ENCODE data around the gene SLAMF7. TPM values are rescaled to one million over a fixed set of nuclear protein-coding genes. Genes with fewer than 3 reads are reported as not detected.

The SLAMF7 gene
- total RNA-seq, 1 donor, result not detected

DNA sequence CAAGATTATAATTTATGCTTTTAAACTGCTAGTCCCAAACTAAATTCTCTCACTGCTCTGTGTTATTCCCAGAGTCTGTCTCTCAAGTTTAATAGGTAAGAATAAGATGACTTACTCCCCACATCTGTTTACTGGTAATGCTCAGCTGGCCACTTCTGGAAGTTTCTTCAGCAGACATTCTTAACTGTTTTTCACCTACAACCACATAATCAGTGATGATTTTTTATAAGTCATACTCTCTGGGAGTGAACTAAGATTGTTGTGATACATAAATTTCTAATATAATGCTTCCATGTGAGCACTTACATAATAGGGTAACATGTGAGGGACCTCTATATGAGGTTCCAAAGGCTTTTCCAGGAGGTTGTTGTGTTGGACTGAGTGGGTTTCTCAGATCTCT is 8.7 kb downstream of the SLAMF7 start:
- H4K20me1 ChIP-seq (ENCODE audit: insufficient read depth, low read length), result no peaks in the 10 kb centered on the region
- TF ChIP-seq, protein P1, sequence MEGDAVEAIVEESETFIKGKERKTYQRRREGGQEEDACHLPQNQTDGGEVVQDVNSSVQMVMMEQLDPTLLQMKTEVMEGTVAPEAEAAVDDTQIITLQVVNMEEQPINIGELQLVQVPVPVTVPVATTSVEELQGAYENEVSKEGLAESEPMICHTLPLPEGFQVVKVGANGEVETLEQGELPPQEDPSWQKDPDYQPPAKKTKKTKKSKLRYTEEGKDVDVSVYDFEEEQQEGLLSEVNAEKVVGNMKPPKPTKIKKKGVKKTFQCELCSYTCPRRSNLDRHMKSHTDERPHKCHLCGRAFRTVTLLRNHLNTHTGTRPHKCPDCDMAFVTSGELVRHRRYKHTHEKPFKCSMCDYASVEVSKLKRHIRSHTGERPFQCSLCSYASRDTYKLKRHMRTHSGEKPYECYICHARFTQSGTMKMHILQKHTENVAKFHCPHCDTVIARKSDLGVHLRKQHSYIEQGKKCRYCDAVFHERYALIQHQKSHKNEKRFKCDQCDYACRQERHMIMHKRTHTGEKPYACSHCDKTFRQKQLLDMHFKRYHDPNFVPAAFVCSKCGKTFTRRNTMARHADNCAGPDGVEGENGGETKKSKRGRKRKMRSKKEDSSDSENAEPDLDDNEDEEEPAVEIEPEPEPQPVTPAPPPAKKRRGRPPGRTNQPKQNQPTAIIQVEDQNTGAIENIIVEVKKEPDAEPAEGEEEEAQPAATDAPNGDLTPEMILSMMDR (IDR thresholded peaks at IDR 0.05; ENCODE audit: extremely low read depth, low read depth, low read length), result no peak
- no peaks in the 10 kb centered on the region for H3K79me2 ChIP-seq (ENCODE audit: insufficient read depth, low read length)
- H3K27ac ChIP-seq (ENCODE audit: low read depth, low read length), result no peak overlapping the region
- no peak for DNase-seq (ENCODE audit: insufficient read length, low spot score, missing footprints)
- H3K4me1 ChIP-seq (ENCODE audit: insufficient read depth, low read length), result no peaks in the 10 kb centered on the region
- H3K9me3 ChIP-seq (ENCODE audit: low read depth, low read length), result no peaks in the 10 kb centered on the region
- H3K4me2 ChIP-seq (ENCODE audit: insufficient read depth, low read length), result no peak overlapping the region
- no peak overlapping the region for H3K4me3 ChIP-seq (ENCODE audit: insufficient read depth, low read length)
- no peak overlapping the region for H2AFZ ChIP-seq (ENCODE audit: low read length)
- H3K36me3 ChIP-seq (ENCODE audit: insufficient read depth, low read length), result no peaks in the 10 kb centered on the region
- H3K27me3 ChIP-seq (ENCODE audit: insufficient read depth, low read length), result no peaks in the 10 kb centered on the region

DNA sequence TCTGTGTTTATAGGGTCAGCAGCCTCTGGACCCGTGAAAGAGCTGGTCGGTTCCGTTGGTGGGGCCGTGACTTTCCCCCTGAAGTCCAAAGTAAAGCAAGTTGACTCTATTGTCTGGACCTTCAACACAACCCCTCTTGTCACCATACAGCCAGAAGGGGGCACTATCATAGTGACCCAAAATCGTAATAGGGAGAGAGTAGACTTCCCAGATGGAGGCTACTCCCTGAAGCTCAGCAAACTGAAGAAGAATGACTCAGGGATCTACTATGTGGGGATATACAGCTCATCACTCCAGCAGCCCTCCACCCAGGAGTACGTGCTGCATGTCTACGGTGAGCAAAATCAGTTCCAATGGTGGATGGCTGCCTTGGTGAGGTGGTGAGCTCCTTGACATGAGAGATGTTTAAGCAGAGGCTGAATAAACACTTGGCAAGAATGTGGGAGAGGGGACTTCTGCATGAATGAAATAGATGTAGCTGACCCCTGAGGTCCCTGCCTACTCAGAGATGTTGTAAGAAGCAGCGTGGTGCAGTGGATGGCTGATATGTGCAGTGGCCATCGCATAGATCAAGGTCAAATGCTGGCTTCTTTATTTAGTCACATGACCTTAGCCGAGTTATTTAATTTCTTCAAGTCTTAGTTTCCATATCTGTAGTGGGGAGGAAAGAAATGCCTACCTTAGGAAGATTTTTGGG is 9.3 kb downstream of the SLAMF7 start:
- no peak for DNase-seq (ENCODE audit: insufficient read length, low spot score, missing footprints)
- Histone ChIP-seq H3K79me2 (ENCODE audit: insufficient read depth, low read length) (no peaks in the 10 kb centered on the region), H2AFZ (ENCODE audit: low read length) (no peak overlapping the region), H3K36me3 (ENCODE audit: insufficient read depth, low read length) (no peaks in the 10 kb centered on the region), H3K27me3 (ENCODE audit: insufficient read depth, low read length) (no peaks in the 10 kb centered on the region), H3K4me2 (ENCODE audit: insufficient read depth, low read length) (no peak overlapping the region), H3K4me3 (ENCODE audit: insufficient read depth, low read length) (no peak overlapping the region), H3K4me1 (ENCODE audit: insufficient read depth, low read length) (no peaks in the 10 kb centered on the region), H4K20me1 (ENCODE audit: insufficient read depth, low read length) (no peaks in the 10 kb centered on the region), H3K9me3 (ENCODE audit: low read depth, low read length) (no peaks in the 10 kb centered on the region), H3K27ac (ENCODE audit: low read depth, low read length) (no peak overlapping the region)
- TF ChIP-seq, protein P1 (IDR thresholded peaks at IDR 0.05; ENCODE audit: extremely low read depth, low read depth, low read length), result no peak

DNA sequence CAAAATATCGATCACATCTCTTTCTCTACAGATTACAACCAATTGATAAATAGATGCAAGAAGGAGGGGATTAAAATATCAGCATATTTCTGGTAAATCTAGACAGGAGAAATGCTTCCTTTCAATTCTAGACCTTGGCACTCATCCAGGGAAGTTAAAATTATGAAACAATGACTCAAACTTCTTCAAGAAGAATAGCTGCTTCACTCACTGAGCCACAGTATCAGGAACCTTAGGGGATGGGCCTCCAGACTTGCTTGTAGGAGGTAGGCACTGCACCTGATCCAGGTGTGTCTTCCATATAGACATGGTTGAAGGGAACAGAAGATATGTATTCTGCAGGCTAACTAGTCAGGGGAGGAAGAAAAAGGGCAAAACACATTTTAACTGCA is 9.8 kb downstream of the SLAMF7 start:
- DNase-seq (ENCODE audit: insufficient read length, low spot score, missing footprints), result no peak
- no peaks in the 10 kb centered on the region for H3K4me1 ChIP-seq (ENCODE audit: insufficient read depth, low read length)
- H3K79me2 ChIP-seq (ENCODE audit: insufficient read depth, low read length), result no peaks in the 10 kb centered on the region
- no peaks in the 10 kb centered on the region for H3K9me3 ChIP-seq (ENCODE audit: low read depth, low read length)
- TF ChIP-seq, protein P1 (IDR thresholded peaks at IDR 0.05; ENCODE audit: extremely low read depth, low read depth, low read length), result no peak
- no peaks in the 10 kb centered on the region for H3K36me3 ChIP-seq (ENCODE audit: insufficient read depth, low read length)
- H3K27me3 ChIP-seq (ENCODE audit: insufficient read depth, low read length), result no peaks in the 10 kb centered on the region
- H3K27ac ChIP-seq (ENCODE audit: low read depth, low read length), result no peak overlapping the region
- no peak overlapping the region for H3K4me3 ChIP-seq (ENCODE audit: insufficient read depth, low read length)
- no peak overlapping the region for H2AFZ ChIP-seq (ENCODE audit: low read length)
- H3K4me2 ChIP-seq (ENCODE audit: insufficient read depth, low read length), result no peak overlapping the region
- no peaks in the 10 kb centered on the region for H4K20me1 ChIP-seq (ENCODE audit: insufficient read depth, low read length)

DNA sequence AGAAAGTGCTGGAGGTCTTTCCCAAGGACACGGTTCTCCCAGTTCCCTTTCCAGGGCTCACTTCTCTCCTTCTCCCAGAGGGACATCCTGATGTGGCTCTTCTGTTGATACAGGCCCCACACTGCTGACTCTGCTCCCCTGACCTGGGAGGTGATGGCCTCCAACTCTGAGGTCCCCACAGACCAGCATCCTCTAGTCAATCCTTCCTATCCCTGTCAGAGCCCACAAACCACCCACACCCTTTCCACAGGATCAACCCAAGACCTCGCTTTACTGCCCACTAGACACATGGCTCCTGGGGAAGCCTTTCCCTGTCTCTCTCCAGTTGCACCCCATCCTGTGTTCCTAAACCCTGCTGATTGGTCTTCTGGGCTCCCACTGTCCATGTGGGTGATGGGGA is 11.6 kb downstream of the SLAMF7 start:
- Histone ChIP-seq H4K20me1 (ENCODE audit: insufficient read depth, low read length) (no peaks in the 10 kb centered on the region), H3K27ac (ENCODE audit: low read depth, low read length) (no peak overlapping the region), H3K27me3 (ENCODE audit: insufficient read depth, low read length) (no peaks in the 10 kb centered on the region), H3K36me3 (ENCODE audit: insufficient read depth, low read length) (no peaks in the 10 kb centered on the region), H3K79me2 (ENCODE audit: insufficient read depth, low read length) (no peaks in the 10 kb centered on the region), H2AFZ (ENCODE audit: low read length) (no peak overlapping the region), H3K4me2 (ENCODE audit: insufficient read depth, low read length) (no peak overlapping the region), H3K4me1 (ENCODE audit: insufficient read depth, low read length) (no peaks in the 10 kb centered on the region), H3K4me3 (ENCODE audit: insufficient read depth, low read length) (no peak overlapping the region), H3K9me3 (ENCODE audit: low read depth, low read length) (no peaks in the 10 kb centered on the region)
- DNase-seq (ENCODE audit: insufficient read length, low spot score, missing footprints), result no peak
- TF ChIP-seq, protein P1 (IDR thresholded peaks at IDR 0.05; ENCODE audit: extremely low read depth, low read depth, low read length), result no peak
